HG02840 (cell line): ENCODE data around the gene SOS1.

Experiments
- ATAC-seq: cut with Tn5 transposase; IDR thresholded peaks from one replicate; pipeline ENCODE4 v1.9.1; 2021; ENCODE audit warnings: mild to moderate bottlenecking, moderate library complexity, moderate number of reproducible peaks; ENCODE audit not compliant: unreplicated experiment, low FRiP score

The SOS1 gene

GRCh38 chr2:38978296-38978903, 142.5 kb downstream of the SOS1 start:
- no peak for ATAC-seq

DNA sequence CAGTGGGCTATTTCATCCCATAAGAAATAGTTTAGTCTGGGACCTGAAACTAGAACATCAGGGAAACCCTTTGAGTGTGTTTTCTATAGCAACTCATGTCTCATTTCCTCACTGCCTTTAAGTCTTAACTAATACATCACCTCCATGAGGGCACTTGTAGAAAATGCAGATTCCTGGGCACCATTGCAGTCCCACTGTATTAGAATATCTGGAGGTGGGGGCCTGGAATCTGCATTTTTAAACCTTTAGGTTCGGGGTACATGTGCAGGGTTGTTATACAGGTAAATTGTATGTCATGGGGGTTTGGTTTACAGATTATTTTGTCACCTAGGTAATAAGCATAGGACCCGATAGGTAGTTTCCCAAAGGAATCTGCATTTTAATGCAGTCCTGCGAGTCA, 143.8 kb downstream of the SOS1 start:
- no peak for ATAC-seq

DNA sequence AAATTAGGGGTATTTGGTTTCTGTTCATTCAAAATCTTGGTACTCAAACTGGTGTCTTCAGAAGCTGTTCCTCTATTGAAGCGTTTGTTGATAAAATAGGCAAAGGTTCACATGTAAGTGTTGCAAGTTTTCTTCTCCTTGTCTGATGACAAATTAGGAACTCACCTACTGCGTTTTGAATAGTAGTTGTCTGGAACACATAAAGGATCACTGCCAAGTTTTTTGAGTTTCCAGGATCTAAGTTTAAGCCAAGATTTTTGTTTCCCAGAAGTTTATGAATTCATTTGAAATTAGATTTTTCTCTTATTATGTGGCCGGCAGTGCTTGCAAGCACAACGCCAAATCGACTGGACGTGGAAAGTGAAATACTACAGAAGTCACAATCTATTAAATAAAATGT, 145.8 kb downstream of the SOS1 start:
- ATAC-seq = no peak

GRCh38 chr2:38973266-38973665, 147.6 kb downstream of the SOS1 start:
- ATAC-seq = no peak

- ATAC-seq = no peak
These were observed 149.5 kb downstream of the SOS1 start for GRCh38 chr2:38971377-38971776.

DNA sequence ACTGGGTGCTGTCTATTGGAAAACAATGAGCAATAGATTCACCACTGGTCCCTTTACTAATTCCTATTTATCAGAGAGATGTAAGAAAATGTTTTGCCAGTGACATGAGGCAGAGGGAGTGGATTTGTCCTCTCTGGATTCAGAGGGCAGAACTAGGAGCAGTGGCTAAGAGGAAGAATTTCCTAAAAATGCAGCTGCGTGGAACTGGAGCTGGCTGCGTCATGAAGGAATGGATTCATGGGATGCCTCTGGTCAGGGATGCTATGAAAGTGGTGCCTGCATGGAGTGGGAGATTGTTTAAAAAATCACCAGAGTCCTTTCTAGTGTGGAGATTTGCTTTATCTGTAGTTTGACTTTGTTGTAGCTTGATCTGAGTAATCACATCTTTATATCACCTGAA, 152.8 kb downstream of the SOS1 start:
- no peak for ATAC-seq

- no peak for ATAC-seq
These were observed 154.2 kb downstream of the SOS1 start for GRCh38 chr2:38966678-38967077.

DNA sequence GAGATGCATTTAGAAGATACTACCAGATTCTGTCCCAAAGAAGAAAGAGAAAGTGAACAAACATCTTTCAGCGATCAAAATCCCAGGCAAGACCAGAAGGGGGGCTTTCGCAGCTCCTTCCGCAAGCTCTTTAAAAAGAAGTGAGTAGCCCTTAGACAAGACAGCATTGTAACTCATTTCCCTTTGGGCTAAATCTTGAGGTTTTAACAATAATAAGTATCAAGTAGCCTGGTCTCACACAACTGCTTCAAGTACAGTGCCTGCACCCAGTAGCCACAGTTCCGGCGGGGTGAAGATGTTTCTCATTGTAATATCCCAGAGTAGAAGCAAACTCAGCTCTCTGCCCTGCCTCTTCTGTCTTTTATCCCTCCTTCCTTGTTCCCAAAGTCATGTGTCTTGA, 154.8 kb downstream of the SOS1 start:
- ATAC-seq = no peak

GRCh38 chr2:38960609-38961320, 160.1 kb downstream of the SOS1 start:
- ATAC-seq = no peak

DNA sequence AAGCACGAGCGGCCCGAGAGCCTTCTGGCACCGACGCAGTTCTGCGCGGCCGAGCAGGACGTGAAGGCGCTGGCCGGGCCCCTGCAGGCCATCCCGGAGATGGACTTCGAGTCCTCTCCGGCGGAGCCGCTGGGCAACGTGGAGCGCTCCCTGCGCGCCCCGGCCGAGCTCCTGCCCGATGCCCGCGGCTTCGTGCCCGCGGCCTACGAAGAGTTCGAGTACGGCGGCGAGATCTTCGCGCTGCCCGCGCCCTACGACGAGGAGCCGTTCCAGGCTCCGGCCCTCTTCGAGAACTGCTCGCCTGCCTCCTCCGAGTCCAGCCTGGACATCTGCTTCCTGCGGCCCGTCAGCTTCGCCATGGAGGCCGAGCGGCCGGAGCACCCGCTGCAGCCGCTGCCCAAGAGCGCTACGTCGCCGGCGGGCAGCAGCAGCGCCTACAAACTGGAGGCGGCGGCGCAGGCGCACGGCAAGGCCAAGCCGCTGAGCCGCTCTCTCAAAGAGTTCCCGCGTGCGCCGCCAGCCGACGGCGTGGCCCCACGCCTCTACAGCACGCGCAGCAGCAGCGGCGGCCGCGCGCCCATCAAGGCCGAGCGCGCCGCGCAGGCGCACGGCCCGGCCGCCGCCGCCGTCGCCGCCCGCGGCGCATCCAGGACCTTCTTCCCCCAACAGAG, 160.8 kb downstream of the SOS1 start:
- ATAC-seq = peak; percentile 68

DNA sequence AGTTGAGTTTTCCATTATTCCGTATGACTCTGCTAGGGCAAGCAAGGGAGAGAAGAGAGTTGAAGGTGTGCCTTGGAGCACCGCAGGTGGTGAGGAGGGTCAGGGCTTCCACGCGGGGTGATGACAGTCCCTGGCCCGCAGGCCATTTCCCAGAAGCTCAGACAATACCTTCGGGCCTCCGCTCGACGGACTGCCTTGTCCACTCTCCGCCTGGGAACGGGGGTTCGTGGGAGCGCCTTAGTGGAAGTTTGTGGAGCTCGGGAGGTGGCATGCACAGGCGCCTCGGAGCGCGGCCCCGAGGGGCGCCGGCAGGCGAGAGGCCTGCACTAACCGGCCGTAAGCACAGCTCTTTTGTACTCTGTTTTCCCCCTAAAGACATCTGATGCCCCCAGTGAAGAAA, 161.4 kb downstream of the SOS1 start:
- ATAC-seq = no peak

DNA sequence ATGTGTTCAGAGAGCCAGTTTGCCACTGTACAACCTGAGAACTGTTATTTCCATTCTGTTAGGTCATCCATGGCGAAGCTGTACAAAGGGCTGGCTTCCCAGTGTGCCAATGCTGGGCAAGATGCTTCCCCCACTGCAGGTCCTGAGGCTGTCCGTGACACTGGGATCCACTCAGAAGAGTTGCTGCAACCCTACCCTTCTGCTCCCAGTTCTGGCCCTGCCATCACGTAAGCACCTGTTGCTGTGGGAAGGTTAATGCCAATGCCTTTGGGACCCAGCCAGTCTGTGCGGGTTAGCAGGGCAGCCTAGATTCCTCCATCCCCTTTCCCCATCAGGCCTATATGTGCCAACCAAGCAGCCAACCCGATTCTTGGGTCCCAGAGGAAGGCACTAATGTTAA, 162.9 kb downstream of the SOS1 start:
- no peak for ATAC-seq

DNA sequence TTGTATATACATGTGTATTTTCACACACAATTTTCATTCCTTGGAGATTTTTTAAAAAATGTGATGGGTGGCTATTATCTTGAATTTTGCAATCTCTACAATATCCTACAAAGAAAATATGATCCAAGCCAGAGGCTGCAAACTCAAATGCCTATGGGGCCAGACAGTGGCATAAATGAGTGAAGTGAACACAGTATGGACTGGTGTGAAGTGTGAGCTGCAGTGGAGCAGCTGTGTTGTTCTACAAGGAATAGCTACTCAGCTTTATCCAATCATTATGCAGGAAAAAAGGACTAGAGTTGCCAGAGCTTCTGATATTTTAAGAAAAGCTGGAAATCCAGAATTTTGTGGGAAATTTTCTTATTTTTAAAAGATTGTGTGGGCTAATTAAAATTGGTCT, 169.1 kb downstream of the SOS1 start:
- ATAC-seq = no peak

GRCh38 chr2:38948995-38949394, 171.9 kb downstream of the SOS1 start:
- no peak for ATAC-seq

GRCh38 chr2:38948387-38948882, 172.4 kb downstream of the SOS1 start:
- ATAC-seq = no peak

DNA sequence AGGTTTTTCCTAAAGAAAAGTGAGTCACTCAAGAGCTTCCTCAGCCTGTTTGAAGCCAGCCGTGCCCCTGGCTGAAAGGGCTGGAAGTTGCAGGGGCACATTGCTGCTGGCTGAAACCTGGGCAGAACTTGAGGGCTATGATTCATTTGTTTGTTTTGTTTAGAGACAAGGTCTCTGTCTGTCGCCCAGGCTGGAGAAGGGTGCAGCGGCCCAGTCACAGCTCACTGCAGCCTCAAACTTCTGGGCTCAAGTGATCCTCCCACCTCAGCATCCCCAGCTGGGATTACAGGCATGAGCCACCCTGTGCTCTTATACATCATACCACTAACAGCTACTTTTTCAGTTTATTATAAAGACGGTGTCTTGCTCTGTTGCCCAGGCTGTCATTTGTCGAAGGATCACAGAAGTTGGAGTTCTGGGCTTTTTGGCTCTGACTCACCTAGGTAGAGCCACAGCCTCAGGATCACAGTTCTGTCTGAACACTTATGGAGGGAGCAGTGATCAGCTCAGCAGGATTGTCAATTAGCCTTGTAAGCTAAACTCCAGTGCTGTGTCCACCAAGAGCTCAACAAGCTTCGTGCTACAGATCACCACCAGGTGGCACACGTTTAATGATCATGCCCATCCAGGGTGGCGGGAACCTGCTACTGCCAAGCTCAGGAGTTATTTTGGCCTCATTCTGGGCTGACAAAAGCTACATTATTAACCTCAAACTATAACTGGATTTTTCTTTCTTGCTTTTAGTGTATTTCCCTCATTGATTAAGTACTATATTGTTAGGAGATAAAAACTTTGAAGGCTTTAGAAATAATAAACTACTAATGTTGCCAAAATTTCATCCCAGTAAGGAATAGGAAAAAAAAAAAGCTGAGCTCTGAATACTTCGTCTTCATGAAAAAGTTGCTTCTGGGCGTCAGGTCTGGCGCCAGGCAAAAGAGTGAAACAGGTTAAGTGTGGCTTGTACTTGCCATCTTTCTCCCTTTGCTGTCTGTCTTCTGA, 173.3 kb downstream of the SOS1 start:
- no peak for ATAC-seq

GRCh38 chr2:38945911-38946310, 174.9 kb downstream of the SOS1 start:
- no peak for ATAC-seq

GRCh38 chr2:38945372-38945771, 175.5 kb downstream of the SOS1 start:
- ATAC-seq = no peak

DNA sequence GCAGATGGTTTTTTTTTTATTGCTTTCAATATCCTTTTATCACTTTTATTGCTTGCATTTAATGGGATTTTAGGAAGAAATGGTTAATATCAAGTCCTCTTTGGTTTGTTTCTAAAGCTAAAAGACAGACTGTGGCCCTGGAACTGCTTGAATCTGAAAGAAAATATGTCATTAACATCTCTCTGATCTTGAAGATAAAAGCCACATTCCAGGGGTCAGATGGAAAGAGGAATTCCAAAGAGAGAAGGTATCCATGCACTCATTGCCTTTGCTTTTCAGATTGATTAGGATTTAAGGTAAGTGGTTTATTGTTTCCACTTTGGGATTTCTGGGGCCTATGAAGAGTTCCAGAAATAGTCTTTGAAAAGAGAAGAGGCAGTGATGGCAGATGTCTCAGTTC, 177.1 kb downstream of the SOS1 start:
- no peak for ATAC-seq

DNA sequence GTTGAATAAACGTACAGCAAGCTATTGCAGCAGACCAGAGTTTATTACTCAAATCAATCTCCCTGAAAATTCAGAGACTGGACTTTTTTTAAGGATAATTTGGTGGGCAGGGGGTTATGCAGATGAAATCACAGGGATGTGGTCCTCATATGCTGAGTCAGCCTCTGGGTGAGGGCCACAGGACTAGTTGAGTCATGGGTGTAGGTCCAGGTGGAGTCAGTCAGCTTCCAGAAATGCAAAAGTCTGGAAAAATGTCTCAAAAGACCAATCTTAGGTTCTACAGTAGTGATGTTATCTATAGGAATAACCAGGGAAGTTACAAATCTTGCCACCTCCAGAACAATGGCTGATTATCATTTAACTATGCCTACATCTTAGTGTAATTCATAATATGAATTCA, 180.1 kb downstream of the SOS1 start:
- ATAC-seq = no peak

GRCh38 chr2:38937548-38937947, 183.3 kb downstream of the SOS1 start:
- no peak for ATAC-seq
